H1 (cell line): ENCODE results near the gene DLL4. TPM values are rescaled to one million over a fixed set of nuclear protein-coding genes. Genes with fewer than 3 reads are reported as not detected.

Experiments used
- CTBP2 ChIP-seq: IDR thresholded peaks from 2 replicates; pipeline ENCODE4 v1.7.0; 2011; ENCODE audit warnings: borderline replicate concordance, mild to moderate bottlenecking, moderate library complexity, mixed read lengths, low read length; ENCODE audit not compliant: insufficient read depth, insufficient read length
- EGR1 ChIP-seq: IDR thresholded peaks from 2 replicates; pipeline ENCODE4 v1.6.1; 2011; ENCODE audit warnings: low read depth, low read length, borderline replicate concordance
- PHF8 ChIP-seq: fragments of 200-600 bp; sonication (generic); conservative IDR thresholded peaks from 2 replicates; pipeline ENCODE4 v1.7.1; 2012; ENCODE audit warnings: low read depth, mild to moderate bottlenecking, inconsistent platforms, low read length, moderate library complexity
- SIRT6 ChIP-seq: IDR thresholded peaks from one replicate; pipeline ENCODE4 v1.7.1; 2012; ENCODE audit warnings: low read length, inconsistent platforms
- polyA plus RNA-seq, 7 experiments: library from polyadenylated mRNA; depleted of rRNA in 3 of 7; stranded (reverse) in 5 of 7; unstranded in 2 of 7; fragments of >200 nt in 5 of 7; fragments of 200-250 nt in 2 of 7; gene quantifications; 1 replicate in 5 of 7; 2 replicates in 1 of 7; 4 replicates in 1 of 7; pipeline versions ENCODE4 v1.2.1 to v1.2.3, GENCODE V29; 2011 to 2013; ENCODE audit warnings: missing spikeins in 2 of 7, mixed read lengths in 2 of 7
- total RNA-seq: library from RNA; stranded (reverse); fragmentation: NEBNext Ultra II Directional; extraction: Animal tissue kit (Norgen Biotek cat#: 25700); gene quantifications from 2 replicates; pipeline ENCODE4 v1.2.1, GENCODE V29; 2021

DLL4 gene
- total and polyA plus RNA-seq, 2 of the 8 experiments (the other 6 are each of a cell fraction or from before 2014, with no cell fraction given): 0.23 to 0.60 TPM

- TF ChIP-seq EGR1 (no peak), CTBP2 (no peak), SIRT6 (no peak), PHF8 (no peak)
These were observed 20.6 kb downstream of the DLL4 start (continued) for GRCh38 chr15:40949756-40950207.
